ENCODE results near the gene TOM1L2.

DNA sequence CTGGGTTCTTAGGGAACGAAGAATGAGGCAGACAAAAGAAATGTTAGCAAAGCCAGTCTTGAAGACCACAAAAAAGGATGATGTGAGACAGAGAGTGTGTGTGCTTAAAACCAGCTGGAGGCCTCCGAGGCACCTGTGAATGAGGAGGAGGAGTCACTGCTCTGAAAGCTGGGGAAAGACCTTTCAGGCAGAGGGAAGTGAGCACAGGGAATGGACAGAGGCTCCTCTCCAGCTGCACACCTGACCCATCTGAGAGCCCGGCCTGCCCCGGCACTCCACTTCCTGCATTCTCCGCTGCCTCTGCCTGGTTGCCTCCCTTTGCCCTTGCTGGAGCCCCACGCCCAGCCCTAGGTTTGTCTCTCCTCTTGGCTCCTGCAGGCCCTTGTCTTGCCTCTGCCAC, 80.2 kb downstream of the TOM1L2 start:
- TF ChIP-seq, protein P1, sequence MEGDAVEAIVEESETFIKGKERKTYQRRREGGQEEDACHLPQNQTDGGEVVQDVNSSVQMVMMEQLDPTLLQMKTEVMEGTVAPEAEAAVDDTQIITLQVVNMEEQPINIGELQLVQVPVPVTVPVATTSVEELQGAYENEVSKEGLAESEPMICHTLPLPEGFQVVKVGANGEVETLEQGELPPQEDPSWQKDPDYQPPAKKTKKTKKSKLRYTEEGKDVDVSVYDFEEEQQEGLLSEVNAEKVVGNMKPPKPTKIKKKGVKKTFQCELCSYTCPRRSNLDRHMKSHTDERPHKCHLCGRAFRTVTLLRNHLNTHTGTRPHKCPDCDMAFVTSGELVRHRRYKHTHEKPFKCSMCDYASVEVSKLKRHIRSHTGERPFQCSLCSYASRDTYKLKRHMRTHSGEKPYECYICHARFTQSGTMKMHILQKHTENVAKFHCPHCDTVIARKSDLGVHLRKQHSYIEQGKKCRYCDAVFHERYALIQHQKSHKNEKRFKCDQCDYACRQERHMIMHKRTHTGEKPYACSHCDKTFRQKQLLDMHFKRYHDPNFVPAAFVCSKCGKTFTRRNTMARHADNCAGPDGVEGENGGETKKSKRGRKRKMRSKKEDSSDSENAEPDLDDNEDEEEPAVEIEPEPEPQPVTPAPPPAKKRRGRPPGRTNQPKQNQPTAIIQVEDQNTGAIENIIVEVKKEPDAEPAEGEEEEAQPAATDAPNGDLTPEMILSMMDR (IDR thresholded peaks at IDR 0.05), result no peak
- no peak for TF ChIP-seq POLR2A (IDR thresholded peaks at IDR 0.05)
- no peak for TF ChIP-seq POLR2AphosphoS5 (IDR thresholded peaks at IDR 0.05; ENCODE audit: insufficient read depth in 1 of 2, low read depth in 1 of 2)
